Stimulated activated naive CD8-positive, alpha-beta T cell treated with anti-CD3 and anti-CD28 coated beads, Interleukin-15, Interleukin-2, amounts not matched to agents 100 U/mL and 50 U/mL, for 24 hours (primary cell): ENCODE data around the gene RAVER1.
"Not testable (repeated sequence)": the region's sequence is repeated elsewhere in the genome, so short reads cannot be mapped to it uniquely, and the experiment has no call there.

Source experiments
- ATAC-seq: fragments of 150-1000 bp; cut with Tn5 transposase; one replicate; pipeline ENCODE4 v1.10.0; 2021
- DNase-seq: peaks from one replicate; pipeline ENCODE4 v3.0.0; 2021

RAVER1 gene

GRCh38 chr19:10332965-10333757 is at the start of gene RAVER1:
Gene RAVER1 (minus strand): TSS chr19:10333529. CDS start chr19:10333507, 22 bp downstream.
- DNase-seq (peak; percentile 99), ATAC-seq (peak; percentile 94)

- ATAC-seq, DNase-seq: not testable (repeated sequence)
Observed at GRCh38 chr19:10383223-10383499, 49.8 kb upstream of the RAVER1 start.

GRCh38 chr19:10380313-10381102 is 47.2 kb upstream of the RAVER1 start, which contains the start of gene TYK2:
Gene TYK2 (minus strand): TSS chr19:10380572. CDS start chr19:10378406, 2,166 bp downstream.
- ATAC-seq (peak; percentile 99), DNase-seq (peak; percentile 97)

- no peak for ATAC-seq
Observed at GRCh38 chr19:10379880-10380312, 46.6 kb upstream of the RAVER1 start.

GRCh38 chr19:10378124-10378523 is 44.8 kb upstream of the RAVER1 start:
- DNase-seq (no peak), ATAC-seq (no peak)

More at GRCh38 chr19:10379880-10380312, 46.6 kb upstream of the RAVER1 start:
- no peak for DNase-seq

GRCh38 chr19:10377140-10377640 is 43.9 kb upstream of the RAVER1 start:
- not testable (repeated sequence) for DNase-seq, ATAC-seq

GRCh38 chr19:10374931-10375330 is 41.6 kb upstream of the RAVER1 start:
- ATAC-seq (no peak), DNase-seq (no peak)

GRCh38 chr19:10372690-10373089 is 39.4 kb upstream of the RAVER1 start:
- ATAC-seq = no peak

GRCh38 chr19:10368101-10368803 is 34.9 kb upstream of the RAVER1 start:
- peak; percentile 47 for ATAC-seq

More at GRCh38 chr19:10372690-10373089, 39.4 kb upstream of the RAVER1 start:
- DNase-seq = no peak

GRCh38 chr19:10366950-10367512 is 33.7 kb upstream of the RAVER1 start:
- not testable (repeated sequence) for ATAC-seq, DNase-seq

More at GRCh38 chr19:10368101-10368803, 34.9 kb upstream of the RAVER1 start:
- peak; percentile 14 for DNase-seq

GRCh38 chr19:10365518-10365917 is 32.2 kb upstream of the RAVER1 start:
- ATAC-seq (no peak), DNase-seq (no peak)

GRCh38 chr19:10364644-10365043 is 31.3 kb upstream of the RAVER1 start:
- no peak for ATAC-seq
- DNase-seq = no peak

GRCh38 chr19:10363789-10364281 is 30.5 kb upstream of the RAVER1 start:
- DNase-seq (no peak), ATAC-seq (peak; percentile 37)

- no peak for ATAC-seq
- no peak for DNase-seq
Observed at GRCh38 chr19:10362259-10362658, 28.9 kb upstream of the RAVER1 start.

- ATAC-seq (no peak), DNase-seq (no peak)
Observed at GRCh38 chr19:10361569-10362011, 28.3 kb upstream of the RAVER1 start.

- DNase-seq = no peak
- no peak for ATAC-seq
Observed at GRCh38 chr19:10356431-10356830, 23.1 kb upstream of the RAVER1 start.

- ATAC-seq = peak; percentile 44
- peak; percentile 70 for DNase-seq
Observed at GRCh38 chr19:10353793-10354391, 20.6 kb upstream of the RAVER1 start.

GRCh38 chr19:10352764-10353671 is 19.7 kb upstream of the RAVER1 start:
- DNase-seq = no peak
- ATAC-seq = no peak

GRCh38 chr19:10346509-10346908 is 13.2 kb upstream of the RAVER1 start:
- DNase-seq (no peak), ATAC-seq (no peak)

GRCh38 chr19:10344780-10345179 is 11.5 kb upstream of the RAVER1 start:
- ATAC-seq (no peak), DNase-seq (no peak)
